Vagina (tissue), 2 donors: ENCODE measurements around the gene CYTH4. TPM values are rescaled to one million over a fixed set of nuclear protein-coding genes. Genes with fewer than 3 reads are reported as not detected.

ENCODE experiments used
- DNase-seq, 2 donors: peaks; one replicate each; pipeline ENCODE4 v3.0.0-alpha.2; 2017; ENCODE audit errors: extremely low spot score in 2 of 2
- H3K27ac ChIP-seq: fragments of 200-600 bp; sonication (generic); one replicate; pipeline ENCODE4 v1.5.1; 2019
- H3K27me3 ChIP-seq: fragments of 200-600 bp; sonication (generic); one replicate; pipeline ENCODE4 v1.5.1; 2019
- H3K36me3 ChIP-seq, 2 donors: fragments of 200-600 bp; sonication (generic); one replicate each; pipeline ENCODE4 v1.5.1; 2017 to 2019
- H3K4me1 ChIP-seq: fragments of 200-600 bp; sonication (generic); one replicate; pipeline ENCODE4 v1.5.1; 2019
- H3K4me3 ChIP-seq, 2 donors: fragments of 200-600 bp; sonication (generic); 1 replicate in 1 of 2; 2 replicates in 1 of 2; pipeline ENCODE4 v1.5.1; 2016 to 2019
- H3K9me3 ChIP-seq: fragments of 200-600 bp; sonication (generic); one replicate; pipeline ENCODE4 v1.5.1; 2019
- POLR2A ChIP-seq, 2 donors: fragments of 450-650 bp; IDR thresholded peaks; one replicate each; pipeline ENCODE4 v1.6.1; 2017; ENCODE audit warnings: antibody characterized with exemption in 2 of 2, mild to moderate bottlenecking in 2 of 2, moderate library complexity in 2 of 2
- POLR2AphosphoS5 ChIP-seq, 2 donors: sonication (generic); formaldehyde crosslinking; IDR thresholded peaks; one replicate each; pipeline ENCODE4 v1.9.0; 2017; ENCODE audit warnings: antibody characterized with exemption in 2 of 2, mild to moderate bottlenecking in 2 of 2, low read depth in 1 of 2; ENCODE audit not compliant: insufficient read depth in 1 of 2
- intact Hi-C: fragments of 100-400 bp; cut with DNase I; formaldehyde crosslinking; loops from one replicate; pipeline ENCODE4 v1.15.1; 2023
- total RNA-seq: library from RNA; depleted of rRNA; stranded (reverse); fragments of >200 nt; gene quantifications from one replicate; pipeline ENCODE4 v1.2.3, GENCODE V29; 2016
- TF ChIP-seq, protein P1 (sequence below), 3 experiments: fragments of 450-650 bp in 2 of 3; fragments of 200-600 bp in 1 of 3; sonication (generic) in 1 of 3; IDR thresholded peaks; one replicate each; pipeline ENCODE4 v1.5.1; 2017 to 2019; ENCODE audit warnings: antibody characterized with exemption in 3 of 3, mild to moderate bottlenecking in 2 of 3, moderate library complexity in 2 of 3

Gene CYTH4
- total RNA-seq, 1 donor from 2014 or later, result 16.2 TPM

DNA sequence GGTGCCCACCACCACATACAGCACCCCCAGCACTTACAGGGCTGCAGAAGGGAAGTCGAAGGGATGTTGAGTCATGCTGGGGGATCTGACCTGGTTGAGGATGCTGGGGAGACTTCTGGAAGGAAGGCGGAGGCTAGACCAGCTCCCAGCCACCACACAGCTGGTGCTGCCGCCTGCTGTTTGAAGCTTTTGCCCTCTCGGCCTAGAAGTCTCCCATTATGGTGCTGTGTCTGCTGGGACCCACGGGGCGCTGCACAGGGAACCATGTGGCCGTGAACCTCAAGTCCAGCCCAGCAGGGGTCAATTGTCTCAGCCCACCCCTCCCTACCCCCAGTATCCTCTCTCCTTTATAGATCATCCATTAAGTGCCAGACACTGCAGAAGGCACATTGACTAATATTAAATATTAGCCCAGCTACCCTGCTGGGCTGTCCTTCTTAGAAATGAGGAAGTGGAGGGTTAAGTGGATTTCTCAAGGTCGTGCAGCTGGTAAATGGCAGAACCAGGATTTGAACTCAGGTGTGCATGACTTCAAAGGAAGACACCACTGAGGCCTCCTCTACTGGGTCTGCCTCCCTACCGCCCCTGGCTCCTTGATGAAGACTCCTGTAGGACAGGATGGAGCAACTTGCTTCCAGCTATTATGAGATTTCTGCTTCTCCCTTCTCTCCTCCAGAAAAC lies 49.7 kb downstream of the CYTH4 start:
- no peak overlapping the region for H3K27ac ChIP-seq
- no peak for TF ChIP-seq POLR2AphosphoS5 (IDR thresholded peaks at IDR 0.05; ENCODE audit: insufficient read depth in 1 of 2, low read depth in 1 of 2)
- TF ChIP-seq, protein P1, sequence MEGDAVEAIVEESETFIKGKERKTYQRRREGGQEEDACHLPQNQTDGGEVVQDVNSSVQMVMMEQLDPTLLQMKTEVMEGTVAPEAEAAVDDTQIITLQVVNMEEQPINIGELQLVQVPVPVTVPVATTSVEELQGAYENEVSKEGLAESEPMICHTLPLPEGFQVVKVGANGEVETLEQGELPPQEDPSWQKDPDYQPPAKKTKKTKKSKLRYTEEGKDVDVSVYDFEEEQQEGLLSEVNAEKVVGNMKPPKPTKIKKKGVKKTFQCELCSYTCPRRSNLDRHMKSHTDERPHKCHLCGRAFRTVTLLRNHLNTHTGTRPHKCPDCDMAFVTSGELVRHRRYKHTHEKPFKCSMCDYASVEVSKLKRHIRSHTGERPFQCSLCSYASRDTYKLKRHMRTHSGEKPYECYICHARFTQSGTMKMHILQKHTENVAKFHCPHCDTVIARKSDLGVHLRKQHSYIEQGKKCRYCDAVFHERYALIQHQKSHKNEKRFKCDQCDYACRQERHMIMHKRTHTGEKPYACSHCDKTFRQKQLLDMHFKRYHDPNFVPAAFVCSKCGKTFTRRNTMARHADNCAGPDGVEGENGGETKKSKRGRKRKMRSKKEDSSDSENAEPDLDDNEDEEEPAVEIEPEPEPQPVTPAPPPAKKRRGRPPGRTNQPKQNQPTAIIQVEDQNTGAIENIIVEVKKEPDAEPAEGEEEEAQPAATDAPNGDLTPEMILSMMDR (IDR thresholded peaks at IDR 0.05), result no peak
- TF ChIP-seq POLR2A (IDR thresholded peaks at IDR 0.05), result no peak
- no peaks in the 10 kb centered on the region for H3K4me1 ChIP-seq
- H3K27me3 ChIP-seq, result peaks cover 7% of the 10 kb centered on the region
- no peak overlapping the region for H3K4me3 ChIP-seq
- no peaks in the 10 kb centered on the region for H3K9me3 ChIP-seq
- no peaks in the 10 kb centered on the region for H3K36me3 ChIP-seq
- intact Hi-C loops, result no loop called here
- DNase-seq, result no peak

DNA sequence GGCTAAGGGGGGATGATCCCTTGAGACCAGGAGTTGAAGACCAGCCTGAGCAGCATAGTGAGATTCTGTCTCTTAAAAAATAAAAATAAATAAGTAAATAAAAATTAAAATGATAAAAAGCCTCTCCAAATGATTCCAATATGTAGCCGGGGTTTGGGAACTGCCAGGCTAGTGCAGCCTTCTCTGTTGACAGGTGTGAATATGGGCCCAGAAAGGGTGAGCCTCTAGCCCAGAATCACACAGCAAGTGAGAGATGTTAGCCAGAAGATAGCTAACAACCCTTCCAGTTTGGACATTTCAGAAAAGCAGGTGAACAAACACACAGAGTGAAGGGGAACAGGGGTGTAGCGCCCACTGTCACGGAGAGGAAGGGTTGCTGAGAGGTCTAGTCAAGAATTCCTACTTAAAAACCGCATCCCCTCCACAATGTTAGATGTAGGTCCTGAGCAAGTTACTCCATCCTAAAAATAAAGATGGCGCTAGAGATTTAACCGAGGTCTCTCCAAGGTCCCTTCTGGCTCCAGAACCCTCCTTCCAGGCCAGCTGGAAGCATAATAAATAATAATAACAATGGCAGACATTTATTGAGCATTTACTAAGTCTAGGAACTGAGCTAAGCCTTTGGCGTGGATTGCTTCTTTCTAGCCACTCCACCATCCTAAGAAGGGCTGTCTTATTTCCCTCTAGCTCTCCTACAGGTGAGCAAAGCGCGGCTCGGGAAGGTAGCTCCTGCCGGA lies 51.6 kb downstream of the CYTH4 start:
- no peaks in the 10 kb centered on the region for H3K4me1 ChIP-seq
- no peak overlapping the region for H3K27ac ChIP-seq
- H3K27me3 ChIP-seq, result peaks cover 7% of the 10 kb centered on the region
- no peak for TF ChIP-seq POLR2A (IDR thresholded peaks at IDR 0.05)
- TF ChIP-seq, protein P1 (IDR thresholded peaks at IDR 0.05), result no peak
- no peak for TF ChIP-seq POLR2AphosphoS5 (IDR thresholded peaks at IDR 0.05; ENCODE audit: insufficient read depth in 1 of 2, low read depth in 1 of 2)
- no peak overlapping the region for H3K4me3 ChIP-seq
- intact Hi-C loops, result no loop called here
- H3K9me3 ChIP-seq, result no peaks in the 10 kb centered on the region
- DNase-seq, result no peak
- H3K36me3 ChIP-seq, result no peaks in the 10 kb centered on the region

DNA sequence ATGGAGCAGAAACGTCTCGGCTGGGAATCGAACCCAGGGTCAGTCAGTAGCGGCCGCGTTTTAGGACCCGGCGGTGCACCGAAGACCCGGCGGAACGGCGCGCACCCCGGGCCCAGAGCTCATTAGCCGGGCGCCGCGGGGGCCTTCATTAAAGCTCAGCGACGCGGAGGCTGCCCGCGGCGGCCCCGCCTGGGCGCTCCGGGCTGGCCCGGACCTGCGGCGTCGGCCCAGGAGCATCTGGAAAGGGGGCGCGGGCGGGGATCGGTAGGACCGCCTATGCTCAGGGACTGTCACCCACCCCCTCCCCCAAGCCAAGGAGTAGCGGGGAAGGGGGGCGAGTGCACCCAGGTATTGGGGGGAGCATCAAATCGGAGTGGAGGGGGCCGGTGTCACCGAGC lies 52.2 kb downstream of the CYTH4 start:
- peaks cover 7% of the 10 kb centered on the region for H3K27me3 ChIP-seq

DNA sequence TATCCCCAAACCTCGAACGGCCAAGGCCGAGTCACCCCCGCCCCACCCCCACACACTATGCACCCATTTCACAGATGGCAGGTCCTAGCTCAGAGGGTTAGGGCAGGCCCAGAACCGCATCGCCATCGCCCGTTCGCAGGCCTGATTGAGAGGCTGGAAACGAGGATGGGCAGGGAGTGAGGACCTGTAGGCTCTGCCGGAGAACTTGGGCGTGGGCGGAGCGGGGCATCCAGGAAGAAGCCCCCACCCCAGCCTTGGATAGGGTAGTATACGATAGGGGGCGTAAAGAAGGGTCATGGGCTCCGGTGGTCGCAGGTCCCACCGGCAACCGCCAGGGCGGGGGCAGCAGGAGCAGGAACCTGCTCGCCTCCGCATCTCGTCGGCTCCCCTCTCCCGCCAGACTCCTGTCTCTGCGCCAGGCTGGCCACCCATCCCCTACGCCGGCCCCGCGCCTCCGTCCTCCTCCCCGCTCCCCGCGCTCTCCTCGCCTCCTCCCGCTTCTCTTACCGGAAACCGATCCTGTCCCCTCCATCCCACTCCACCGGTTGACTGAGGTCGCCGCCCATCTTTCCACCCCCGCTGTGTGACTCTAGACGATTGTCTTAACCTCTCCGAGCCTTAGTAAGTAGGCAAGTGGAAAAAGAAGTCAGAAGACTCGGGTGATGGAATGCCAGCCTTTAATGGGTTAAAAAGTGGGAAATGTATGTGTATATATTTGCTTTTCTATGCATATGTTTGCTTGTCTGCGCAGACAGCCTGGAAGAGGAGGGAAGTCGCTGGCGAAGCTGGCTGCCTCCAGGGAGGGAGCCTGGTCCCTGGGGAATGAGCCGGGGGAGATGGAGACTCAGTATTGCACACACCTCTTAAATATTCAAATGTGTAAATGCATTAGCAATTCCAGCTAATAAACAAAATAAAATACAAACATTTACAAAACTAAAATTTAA lies 52.8 kb downstream of the CYTH4 start:
- intact Hi-C loops, result no loop called here
- no peak for DNase-seq
- Histone ChIP-seq H3K27me3 (peaks cover 7% of the 10 kb centered on the region), H3K9me3 (no peaks in the 10 kb centered on the region), H3K4me3 (no peak overlapping the region), H3K27ac (no peak overlapping the region), H3K4me1 (no peaks in the 10 kb centered on the region), H3K36me3 (no peaks in the 10 kb centered on the region)
- TF ChIP-seq POLR2A (IDR thresholded peaks at IDR 0.05) (no peak), POLR2AphosphoS5 (IDR thresholded peaks at IDR 0.05; ENCODE audit: insufficient read depth in 1 of 2, low read depth in 1 of 2) (no peak)
- TF ChIP-seq, protein P1 (IDR thresholded peaks at IDR 0.05), result no peak

More for the DNA sequence above, 52.2 kb downstream of the CYTH4 start:
- Histone ChIP-seq H3K4me1 (no peaks in the 10 kb centered on the region), H3K27ac (no peak overlapping the region), H3K9me3 (no peaks in the 10 kb centered on the region), H3K4me3 (no peak overlapping the region), H3K36me3 (no peaks in the 10 kb centered on the region)
- DNase-seq, result no peak
- TF ChIP-seq POLR2A (IDR thresholded peaks at IDR 0.05) (no peak), POLR2AphosphoS5 (IDR thresholded peaks at IDR 0.05; ENCODE audit: insufficient read depth in 1 of 2, low read depth in 1 of 2) (no peak)
- TF ChIP-seq, protein P1 (IDR thresholded peaks at IDR 0.05), result no peak
- intact Hi-C loops, result no loop called here
